SK-N-MC (cell line): ENCODE measurements around the gene TMEM40.

Experiments used
- EZH2 ChIP-seq: fragments of 200-600 bp; sonication (generic); IDR thresholded peaks from one replicate; pipeline ENCODE4 v1.6.1; 2017; ENCODE audit warnings: antibody characterized with exemption
- FOXP2 ChIP-seq: optimal IDR thresholded peaks from 2 replicates; pipeline ENCODE3; 2011; ENCODE audit warnings: mild to moderate bottlenecking, moderate library complexity; ENCODE audit not compliant: insufficient read depth; ENCODE audit errors: extremely low read length, control extremely low read depth
- POLR2AphosphoS5 ChIP-seq: IDR thresholded peaks from 2 replicates; pipeline ENCODE4 v1.6.1; 2012; ENCODE audit warnings: mild to moderate bottlenecking, low read depth, low read length, borderline replicate concordance

DNA sequence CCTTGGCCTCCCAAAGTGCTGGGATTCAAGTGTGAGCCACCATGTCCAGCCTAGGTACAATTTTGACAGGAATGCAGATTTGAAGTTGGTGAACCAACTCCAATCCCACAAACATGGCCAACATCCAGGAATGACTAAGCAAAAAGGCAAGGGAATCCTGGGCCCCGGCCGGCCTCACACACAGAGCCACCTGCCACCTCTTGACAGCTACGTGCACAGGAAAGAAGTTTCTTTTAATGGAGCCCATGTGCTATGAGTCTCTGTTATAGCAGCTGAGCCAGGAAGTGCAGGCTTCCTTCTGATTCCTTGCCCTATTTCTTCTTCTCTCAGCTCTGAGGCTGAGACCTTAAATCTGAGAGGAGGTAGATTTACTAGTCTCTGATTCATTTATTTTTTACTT is 8.8 kb downstream of the TMEM40 start:
- TF ChIP-seq POLR2AphosphoS5 (no peak), EZH2 (no peak), FOXP2 (no peak)
